Stimulated activated CD4-positive, alpha-beta T cell treated with anti-CD3 and anti-CD28 coated beads, TNF-alpha, amount 100 ng/mL, for 1 hour (primary cell): ENCODE results near the gene CACNA2D2.

ENCODE experiments used
- DNase-seq, 3 donors: peaks; one replicate each; pipeline ENCODE4 v3.0.0-alpha.2; 2020; ENCODE audit warnings: low read depth in 3 of 3, low spot score in 1 of 3

CACNA2D2 gene

DNA sequence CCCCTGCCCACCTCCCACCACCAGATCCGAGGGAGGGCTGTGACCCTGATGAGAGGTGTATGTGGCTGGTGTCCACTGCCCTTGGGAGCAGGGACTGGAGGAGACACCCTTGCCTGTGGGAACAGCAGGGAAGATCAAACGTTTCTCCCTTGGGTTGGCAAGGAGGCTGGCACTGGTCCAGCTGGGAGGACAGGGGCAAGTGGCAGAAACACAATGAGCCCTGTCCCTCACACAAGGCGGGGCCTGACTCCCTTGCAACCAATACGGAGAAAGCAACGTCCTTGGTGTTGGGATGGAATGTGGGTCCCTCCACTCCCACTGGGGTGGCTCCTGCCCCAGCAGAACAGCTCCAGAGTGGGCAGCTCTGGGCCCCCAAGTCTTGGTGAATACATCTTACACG, 186.1 kb downstream of the CACNA2D2 start:
- DNase-seq: no peak

DNA sequence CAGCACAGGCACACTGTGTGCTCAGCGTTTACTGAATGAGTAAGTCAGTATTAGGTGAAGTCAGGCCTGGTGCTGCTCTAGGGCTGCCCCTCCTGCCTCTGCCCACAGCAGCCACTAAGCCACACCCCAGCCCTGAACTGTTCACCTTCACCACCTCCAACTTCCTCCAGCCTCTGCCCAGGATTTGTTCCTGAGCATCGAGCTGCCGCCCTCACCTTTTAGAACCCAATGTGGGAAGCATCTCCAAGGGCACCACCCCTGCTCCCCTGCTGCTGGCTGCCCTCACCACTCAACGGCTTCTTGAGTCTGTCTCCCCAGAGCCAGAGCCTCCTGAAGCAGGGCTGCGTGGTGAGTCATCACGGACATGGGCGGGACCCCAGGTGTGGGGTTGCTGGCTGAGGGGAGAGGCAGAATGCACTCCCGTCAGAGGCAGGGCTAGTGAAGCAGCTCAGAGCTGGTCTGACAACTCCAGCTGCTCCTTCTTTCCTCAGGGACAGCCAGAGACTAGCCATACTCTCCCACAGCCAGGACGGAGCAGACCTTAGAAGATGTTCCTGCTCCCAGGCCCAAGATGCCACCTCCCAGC, 186.7 kb downstream of the CACNA2D2 start:
- DNase-seq: peak in 1 of 3 donors; percentile 42

DNA sequence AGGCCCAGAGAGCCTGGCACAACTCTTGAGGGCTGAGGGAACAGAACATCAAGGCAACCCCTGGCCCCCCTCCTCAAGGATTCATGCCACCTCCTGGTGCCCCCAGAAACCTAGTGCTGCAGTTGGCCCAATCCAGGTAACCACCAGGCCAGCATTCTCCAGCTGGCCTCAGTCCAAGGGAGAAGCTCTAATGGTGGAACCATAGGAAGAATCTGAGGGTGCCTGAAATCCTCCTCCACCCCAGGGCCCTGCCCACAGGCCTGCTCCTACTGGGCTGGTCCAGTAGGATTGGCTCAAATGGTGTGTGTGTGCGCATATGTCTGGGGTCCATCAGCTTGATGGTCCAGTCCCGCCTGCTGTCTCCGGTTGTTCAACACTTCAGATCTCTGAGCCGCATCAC, 188.6 kb downstream of the CACNA2D2 start:
- no peak for DNase-seq

DNA sequence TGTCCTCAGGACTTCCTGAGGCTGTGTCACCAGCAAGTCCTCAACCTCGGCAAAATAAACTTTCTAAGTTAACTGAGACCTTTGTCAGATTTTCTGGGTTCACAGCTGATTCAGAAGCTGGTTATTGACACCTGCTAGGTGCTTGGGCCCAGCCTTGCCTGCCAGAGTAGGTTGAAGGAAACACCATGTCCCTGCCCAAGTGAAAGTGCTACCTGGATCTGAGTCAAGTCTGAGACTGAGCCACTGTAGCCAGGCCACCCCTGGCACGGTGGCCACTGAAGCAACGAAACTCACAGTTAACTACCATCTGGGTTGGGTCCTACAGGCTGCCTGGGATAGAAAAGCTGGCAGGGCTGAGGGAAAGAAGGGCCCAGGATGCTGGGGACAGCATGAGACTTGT, 189.1 kb downstream of the CACNA2D2 start:
- no peak for DNase-seq
